NCI-H2029 treated with DMSO at 0.1 percent for 48 hours (cell line): ENCODE results near the gene CT45A9.
"Not testable (repeated sequence)": the region's sequence is repeated elsewhere in the genome, so short reads cannot be mapped to it uniquely, and the experiment has no call there.

Source experiments
- DNase-seq: peaks from one replicate; lab custom pipeline; 2025; lab: John Stamatoyannopoulos, UW

CT45A9 gene, protein sequence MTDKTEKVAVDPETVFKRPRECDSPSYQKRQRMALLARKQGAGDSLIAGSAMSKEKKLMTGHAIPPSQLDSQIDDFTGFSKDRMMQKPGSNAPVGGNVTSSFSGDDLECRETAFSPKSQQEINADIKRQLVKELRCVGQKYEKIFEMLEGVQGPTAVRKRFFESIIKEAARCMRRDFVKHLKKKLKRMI

GRCh38 chrX:135871712-135872111 lies at the start of gene CT45A9:
Gene CT45A9, minus strand, starts transcription at chrX:135871812. Its CDS starts 3,751 bp downstream, at chrX:135868061.
- DNase-seq, result not testable (repeated sequence)

GRCh38 chrX:135920516-135920915 lies 48.9 kb upstream of the CT45A9 start:
- not testable (repeated sequence) for DNase-seq

DNA sequence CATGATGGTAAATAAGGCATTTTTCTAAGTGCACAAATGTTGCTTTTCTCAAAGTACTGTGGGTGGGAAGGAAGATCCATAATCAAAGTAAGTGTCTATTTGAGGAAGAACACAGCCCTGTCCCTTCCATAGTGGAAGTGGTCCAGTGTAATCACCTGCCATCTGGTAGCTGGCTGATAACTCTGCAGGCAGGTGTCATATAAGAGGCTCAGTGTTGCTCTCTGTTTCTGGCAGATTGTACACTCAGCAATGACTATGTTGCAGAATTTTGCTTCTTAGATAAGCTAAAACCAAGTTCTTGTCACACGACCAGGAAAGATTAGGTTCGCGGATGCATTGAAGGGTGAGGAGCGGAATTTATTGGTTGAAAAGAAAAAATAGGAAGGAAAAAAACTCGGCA lies 42.8 kb upstream of the CT45A9 start:
- no peak for DNase-seq

GRCh38 chrX:135910251-135910650 lies 38.6 kb upstream of the CT45A9 start:
- no peak for DNase-seq

- no peak for DNase-seq
These were observed 21.7 kb upstream of the CT45A9 start, which contains the start of the genes CT45A10 and SAGE1 for GRCh38 chrX:135893294-135893817. Gene CT45A10, minus strand, starts transcription at chrX:135893444. Its CDS starts 8,100 bp downstream, at chrX:135885344. Gene SAGE1, plus strand, starts transcription at chrX:135893716. Its CDS starts 2,527 bp downstream, at chrX:135896243.

DNA sequence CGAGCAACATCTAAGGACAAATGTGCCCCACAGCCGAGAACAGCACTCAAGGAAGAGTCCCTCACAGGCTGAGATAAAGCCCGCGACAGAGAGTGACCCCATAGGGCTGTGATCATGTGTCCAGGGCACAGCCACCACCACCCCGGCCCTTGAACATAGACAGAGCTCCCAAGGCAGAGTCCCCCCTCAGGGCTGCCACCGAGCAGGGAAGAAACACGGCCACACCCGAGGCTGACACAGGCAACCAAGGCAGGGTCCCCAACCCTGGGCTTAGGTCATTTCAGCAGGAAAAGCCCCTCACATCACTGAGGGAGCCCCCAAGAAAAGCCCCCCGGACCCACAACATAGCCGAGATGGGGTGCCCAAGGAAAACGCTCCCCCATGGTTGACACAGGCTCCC lies 21.2 kb upstream of the CT45A9 start:
- DNase-seq, result no peak

- DNase-seq, result no peak
These were observed 18.5 kb upstream of the CT45A9 start for GRCh38 chrX:135890087-135890585.

DNA sequence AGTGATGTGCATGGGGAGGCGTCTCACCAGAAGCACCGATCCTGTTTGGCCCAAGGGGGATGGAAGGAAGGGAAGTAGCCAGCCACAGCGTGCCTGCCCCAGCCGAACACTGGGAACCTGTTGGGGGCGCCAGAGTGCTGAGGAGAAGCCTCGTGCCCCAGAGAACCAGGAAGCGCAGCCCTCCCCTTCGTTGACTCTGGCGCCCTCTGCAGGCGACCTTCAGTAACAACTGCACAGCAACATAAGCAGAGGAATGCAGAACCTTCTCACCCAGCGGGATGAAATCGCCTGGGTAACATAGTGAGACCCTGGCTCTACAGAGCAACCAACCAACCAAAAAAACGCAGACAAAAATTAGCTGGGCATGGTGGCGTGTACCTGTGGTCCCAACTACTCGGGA lies 17.4 kb upstream of the CT45A9 start:
- not testable (repeated sequence) for DNase-seq

DNA sequence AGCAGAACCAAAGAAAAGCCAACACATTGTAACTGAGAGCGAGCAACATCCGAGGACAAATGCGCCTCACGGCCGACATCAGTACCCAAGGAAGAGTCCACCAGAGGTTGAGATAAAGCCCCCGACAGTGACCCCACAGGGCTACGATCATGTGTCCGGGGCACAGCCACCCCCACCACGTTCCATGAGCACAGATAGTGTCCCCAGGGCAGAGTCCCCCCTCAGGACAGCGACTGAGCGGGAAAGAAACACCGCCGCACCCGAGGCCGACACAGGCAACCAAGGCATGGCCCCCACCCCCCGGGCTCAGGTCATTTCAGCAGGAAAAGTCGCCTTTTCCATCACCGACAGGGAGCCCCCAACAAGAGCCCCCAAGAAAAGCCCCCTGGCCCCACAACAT lies 16.6 kb upstream of the CT45A9 start:
- not testable (repeated sequence) for DNase-seq

GRCh38 chrX:135882741-135883140 lies 11.1 kb upstream of the CT45A9 start:
- not testable (repeated sequence) for DNase-seq

GRCh38 chrX:135854438-135854837 lies 17.2 kb downstream of the CT45A9 start, which contains the start of gene CT45A8:
Gene CT45A8, minus strand, starts transcription at chrX:135854538. Its CDS starts 3,755 bp downstream, at chrX:135850783.
- not testable (repeated sequence) for DNase-seq

- not testable (repeated sequence) for DNase-seq
These were observed 34.4 kb downstream of the CT45A9 start, which contains the start of gene CT45A7 for GRCh38 chrX:135837180-135837579. Gene CT45A7, minus strand, starts transcription at chrX:135837280. Its CDS starts 3,747 bp downstream, at chrX:135833533.

GRCh38 chrX:135819912-135820311 lies 51.7 kb downstream of the CT45A9 start, which contains the start of gene CT45A2:
Gene CT45A2, minus strand, starts transcription at chrX:135820012. Its CDS starts 3,747 bp downstream, at chrX:135816265.
- DNase-seq, result not testable (repeated sequence)
